OCI-LY3 (cell line): ENCODE data around the gene PROK1.

Experiments used
- CTCF ChIP-seq: fragments of 200-600, 300-600 bp; sonication (generic); IDR thresholded peaks from 2 replicates; pipeline ENCODE4 v1.5.1; 2014; ENCODE audit warnings: antibody characterized with exemption, low read length, low read depth
- EZH2phosphoT487 ChIP-seq: fragments of 200-600 bp; shearing (Covaris generic); IDR thresholded peaks from 2 replicates; pipeline ENCODE4 v1.6.1; 2018; ENCODE audit warnings: antibody characterized with exemption, mixed run types, low read depth

- TF ChIP-seq CTCF = no peak
- TF ChIP-seq EZH2phosphoT487 = no peak
Observed at GRCh38 chr1:110490791-110491451, 40.0 kb downstream of the PROK1 start.
